GM19452 (cell line): ENCODE results near the gene FBXO27.
A peak's percentile ranks its signal among the peaks of the same experiment; 100 is the strongest.
"Not testable (repeated sequence)": the region's sequence is repeated elsewhere in the genome, so short reads cannot be mapped to it uniquely, and the experiment has no call there.

Experiments
- ATAC-seq: cut with Tn5 transposase; IDR thresholded peaks from one replicate; pipeline ENCODE4 v1.9.1; 2021; ENCODE audit not compliant: unreplicated experiment

The FBXO27 gene

DNA sequence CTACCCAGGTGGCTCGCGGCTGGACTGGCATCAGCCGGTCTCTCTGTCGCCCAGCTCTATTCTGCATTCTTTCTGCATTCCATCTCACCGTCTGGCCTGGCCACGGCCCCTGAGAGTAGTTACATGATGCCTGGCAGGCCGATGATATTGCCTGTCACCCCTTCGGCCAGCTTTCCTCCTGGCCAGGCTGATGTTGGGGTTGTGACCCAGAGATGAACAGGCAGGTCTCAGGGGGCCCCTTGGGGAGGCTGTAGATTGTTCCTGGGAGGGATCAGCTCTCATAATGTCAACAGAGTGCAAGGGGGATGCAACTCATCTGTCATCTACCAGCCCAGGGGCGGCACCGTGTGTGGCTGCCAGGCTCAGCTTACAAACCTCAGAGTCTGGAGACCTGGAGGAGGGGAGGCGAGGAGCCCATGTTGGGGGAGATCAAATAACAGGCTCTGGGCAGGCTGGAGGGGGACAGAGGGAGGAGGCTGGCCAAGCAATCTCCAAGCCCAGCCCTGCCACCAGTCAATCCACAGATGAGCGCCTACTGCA lies 43.2 kb downstream of the FBXO27 start:
- no peak for ATAC-seq

DNA sequence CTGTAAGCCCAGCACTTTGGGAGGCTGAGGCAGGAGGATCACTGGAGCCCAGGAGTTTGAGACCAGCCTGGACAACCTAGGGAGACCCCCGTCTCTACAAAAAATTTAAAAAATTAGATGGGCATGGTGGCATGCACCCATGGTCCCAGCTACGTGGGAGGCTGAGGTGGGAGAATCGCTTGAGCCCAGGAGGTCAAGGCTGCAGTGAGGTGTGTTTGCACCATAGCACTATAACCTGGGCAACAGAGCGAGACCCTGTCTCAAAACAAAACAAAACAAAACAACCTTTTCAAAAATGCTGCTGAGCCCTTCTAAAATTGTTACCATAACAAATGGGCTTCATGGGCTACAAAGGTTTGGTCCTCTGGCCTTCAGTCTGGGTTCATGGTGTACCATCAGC lies 43.7 kb downstream of the FBXO27 start:
- ATAC-seq: not testable (repeated sequence)

GRCh38 chr19:38987745-38988144 lies 44.6 kb downstream of the FBXO27 start:
- ATAC-seq: not testable (repeated sequence)

DNA sequence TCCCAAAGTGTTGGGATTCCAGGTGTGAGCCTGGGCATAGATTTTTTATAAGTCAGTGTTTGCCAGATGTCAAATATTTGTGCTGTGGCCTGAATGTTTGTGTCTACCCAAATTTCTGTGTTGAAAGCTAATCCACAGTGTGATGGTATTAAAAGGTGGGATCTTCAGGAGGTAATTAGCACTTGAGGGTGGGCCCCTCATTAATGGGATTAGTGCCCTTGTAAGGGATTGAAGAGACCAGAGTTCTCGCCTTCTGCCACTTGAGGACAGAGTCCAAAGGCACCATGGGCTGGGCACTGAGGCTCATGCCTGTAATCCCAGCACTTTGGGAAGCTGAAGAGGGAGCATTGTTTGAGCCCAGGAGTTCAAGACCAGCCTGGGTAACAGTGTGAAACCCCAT lies 47.1 kb downstream of the FBXO27 start:
- ATAC-seq: no peak

DNA sequence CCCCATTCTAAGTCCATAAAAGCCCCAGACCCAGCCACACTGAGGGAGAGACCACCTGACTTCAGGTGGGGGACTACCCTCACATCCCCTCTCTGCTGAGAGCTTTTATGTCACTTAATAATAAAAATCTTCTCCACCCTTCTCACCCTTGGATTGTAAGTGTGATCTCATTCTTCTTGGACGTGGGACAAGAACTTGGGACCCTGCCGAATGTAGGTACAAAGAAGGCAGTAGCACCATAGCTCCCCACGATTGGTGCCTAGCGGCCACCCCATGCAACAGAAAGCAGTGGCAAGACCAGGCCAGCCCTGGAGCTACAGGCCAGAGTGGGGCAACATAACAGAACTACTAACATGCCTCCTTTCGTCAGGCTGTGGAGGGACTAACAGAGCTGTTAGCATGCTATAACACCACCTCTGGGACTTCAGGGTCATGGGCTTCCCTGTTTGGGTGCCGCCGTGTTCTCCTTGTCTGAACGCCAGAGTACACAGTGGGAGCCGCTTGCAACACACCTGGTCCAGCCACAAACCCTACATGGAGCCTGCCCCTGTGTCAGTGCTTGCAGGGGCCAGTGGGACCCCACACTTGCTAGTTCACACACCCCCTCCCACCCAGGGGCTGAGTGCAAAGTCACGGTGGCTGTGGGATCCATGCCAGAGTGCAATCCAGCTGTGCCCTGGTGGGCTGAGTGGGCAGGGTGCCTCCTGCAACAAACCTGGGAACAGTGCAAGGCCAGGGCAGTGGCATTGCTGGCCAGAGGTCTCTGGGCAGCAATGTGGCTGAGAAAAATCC lies 51.6 kb downstream of the FBXO27 start:
- no peak for ATAC-seq

DNA sequence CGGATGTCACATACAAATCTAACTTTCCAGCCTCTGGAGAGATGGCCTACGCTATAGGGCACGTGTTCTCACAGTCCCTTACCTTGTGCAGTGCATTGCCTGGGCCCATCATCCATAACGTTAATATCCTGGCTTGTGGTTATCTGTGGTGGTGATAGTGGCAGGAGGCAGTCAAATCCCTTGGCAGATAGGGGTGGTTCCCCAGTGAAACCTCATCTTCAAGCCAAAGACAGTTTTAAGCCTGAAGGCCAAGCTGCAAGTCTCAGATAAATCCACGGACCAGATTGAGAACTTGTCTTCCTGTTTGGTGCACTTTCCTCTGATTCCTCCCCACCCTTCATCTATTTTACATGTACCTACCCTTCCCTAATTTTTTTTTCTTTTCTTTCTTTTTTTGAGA lies 52.5 kb downstream of the FBXO27 start:
- ATAC-seq: no peak

DNA sequence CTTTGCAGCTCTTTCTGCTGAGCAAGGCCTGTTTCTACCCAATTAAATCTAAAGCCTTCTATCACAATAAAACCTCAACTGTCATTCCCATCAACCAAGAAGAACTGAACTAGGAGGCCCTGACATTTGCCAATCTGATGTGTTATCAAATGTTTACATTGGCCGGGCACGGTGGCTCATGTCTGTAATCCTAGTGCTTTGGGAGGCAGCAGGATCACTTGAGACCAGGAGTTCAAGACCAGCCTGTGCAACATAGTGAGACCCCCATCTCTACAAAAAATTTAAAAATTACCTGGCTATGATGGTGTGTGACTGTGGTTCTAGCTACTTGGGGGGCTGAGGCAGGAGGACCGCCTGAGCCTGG lies 54.0 kb downstream of the FBXO27 start:
- ATAC-seq: no peak

GRCh38 chr19:38977445-38978325 lies 54.7 kb downstream of the FBXO27 start:
- peak; percentile 71 for ATAC-seq

GRCh38 chr19:38975861-38976271 lies 56.5 kb downstream of the FBXO27 start:
- no peak for ATAC-seq

DNA sequence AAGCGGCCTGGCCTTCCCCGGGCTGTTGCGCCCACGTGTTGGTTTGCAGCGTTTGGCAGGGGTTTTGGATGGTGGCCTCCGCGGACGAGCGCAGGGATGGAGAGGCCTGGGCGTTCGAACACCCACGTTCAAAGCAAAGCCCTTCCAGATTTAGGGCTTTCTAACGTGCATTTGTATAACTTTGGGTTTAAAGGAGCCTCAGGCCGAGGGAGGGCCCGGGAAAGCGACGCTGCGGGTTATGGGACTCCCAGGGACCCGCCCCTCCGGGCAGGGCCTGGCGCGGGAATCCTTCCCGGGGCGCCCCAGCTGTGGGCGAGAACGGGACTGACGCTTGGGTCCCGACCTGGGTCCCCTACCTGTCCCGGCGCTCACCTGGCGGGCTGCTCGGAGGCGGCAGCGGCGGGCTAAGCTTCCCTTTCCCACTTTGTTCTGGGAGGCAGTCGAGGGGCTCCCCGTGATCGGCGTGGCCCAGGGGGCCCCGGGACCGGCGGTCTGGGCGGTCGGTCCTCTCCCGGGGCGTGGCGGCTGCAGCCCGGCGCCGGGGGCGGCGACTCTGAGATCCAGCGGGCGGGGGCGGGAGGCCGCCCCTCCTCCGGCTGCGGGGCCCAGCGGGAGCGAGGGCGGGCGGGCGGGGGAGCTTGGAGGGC lies 57.0 kb downstream of the FBXO27 start, which contains the start of gene FBXO17:
FBXO17 (minus strand) TSS at position 529 of the 647 bp plus-strand sequence. CDS start 25,423 bp downstream, outside the sequence.
- ATAC-seq: no peak

DNA sequence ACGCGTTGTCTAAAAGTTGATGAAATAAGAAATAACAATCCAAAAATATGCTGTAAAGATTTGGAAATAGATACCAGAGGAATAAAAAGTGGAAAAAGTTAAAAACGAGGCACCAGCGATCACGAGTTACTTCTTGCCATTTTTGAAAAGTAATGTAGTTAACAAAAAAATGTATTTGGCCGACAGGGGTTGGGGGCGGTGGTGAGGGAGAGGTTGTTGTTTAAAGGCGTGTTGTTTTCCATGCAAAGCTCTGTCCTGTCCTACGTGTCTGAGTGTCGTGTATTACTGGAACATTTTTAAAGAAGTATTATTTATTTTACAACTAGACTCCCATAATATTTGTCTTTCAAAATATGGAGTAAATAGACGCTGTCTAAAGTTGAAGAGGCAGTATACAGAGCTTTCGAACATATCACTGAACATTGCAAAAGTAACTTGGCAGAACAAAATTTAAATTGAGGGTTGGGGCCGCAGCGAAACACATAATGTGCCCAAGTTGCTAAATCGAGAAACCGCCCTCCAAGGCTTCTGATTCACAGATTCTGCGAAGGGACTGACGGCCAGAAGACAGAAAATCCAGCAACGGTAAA lies 57.6 kb downstream of the FBXO27 start:
- ATAC-seq: no peak
